ENCODE data around the gene P2RX7. TPM values are rescaled to one million over a fixed set of nuclear protein-coding genes. Genes with fewer than 3 reads are reported as not detected.

P2RX7 gene
- total RNA-seq, 2 donors from 2014 or later: 1.4 to 11.8 TPM

GRCh38 chr12:121209624-121210572 lies 77.2 kb downstream of the P2RX7 start, which contains the start of gene P2RX4:
P2RX4 (plus strand) TSS chr12:121210129; CDS start chr12:121210165, 36 bp downstream.
- H3K4me1 ChIP-seq (replicated peaks): no peaks in the 10 kb centered on the region
- peak; percentile 65 for DNase-seq (ENCODE audit: low spot score)
- peak within 1 kb of the TSS; percentile 84 to 91 for H3K27ac ChIP-seq
- H3K27me3 ChIP-seq (replicated peaks; ENCODE audit: insufficient read depth): no peaks in the 10 kb centered on the region
- H3K36me3 ChIP-seq: no peaks in the 10 kb centered on the region
- no peaks in the 10 kb centered on the region for H3K9me3 ChIP-seq
- 19% methylated on average over 35 of the region's 97 CpGs for WGBS
- TF ChIP-seq POLR2AphosphoS5 (IDR thresholded peaks at IDR 0.05): no peak
- TF ChIP-seq CTCF (IDR thresholded peaks at IDR 0.05): peak; percentile 19 to 34 (median 24)
- TF ChIP-seq POLR2A (IDR thresholded peaks at IDR 0.05): peak; percentile 87
- intact Hi-C loops (cut with DNase I): no loop called here
- H3K4me3 ChIP-seq: peak within 1 kb of the TSS; percentile 73 to 79

- H3K27me3 ChIP-seq (replicated peaks; ENCODE audit: insufficient read depth): no peaks in the 10 kb centered on the region
- intact Hi-C loops (cut with DNase I): no loop called here
- no peak for DNase-seq (ENCODE audit: low spot score)
- no peak overlapping the region for H3K27ac ChIP-seq
- 96% methylated on average over 5 of the region's 5 CpGs for WGBS
- H3K36me3 ChIP-seq: no peaks in the 10 kb centered on the region
- no peaks in the 10 kb centered on the region for H3K9me3 ChIP-seq
- no peaks in the 10 kb centered on the region for H3K4me1 ChIP-seq (replicated peaks)
- TF ChIP-seq CTCF (IDR thresholded peaks at IDR 0.05): no peak
- no peak for TF ChIP-seq POLR2A (IDR thresholded peaks at IDR 0.05)
- TF ChIP-seq POLR2AphosphoS5 (IDR thresholded peaks at IDR 0.05): no peak
- no peak overlapping the region for H3K4me3 ChIP-seq
These were observed 80.2 kb downstream of the P2RX7 start for GRCh38 chr12:121212875-121213274.

- Histone ChIP-seq H3K36me3 (no peaks in the 10 kb centered on the region), H3K4me3 (no peak overlapping the region), H3K9me3 (no peaks in the 10 kb centered on the region), H3K4me1 (replicated peaks) (no peaks in the 10 kb centered on the region), H3K27me3 (replicated peaks; ENCODE audit: insufficient read depth) (no peaks in the 10 kb centered on the region), H3K27ac (peak overlapping the region in 1 of 2 donors; percentile 14)
- no peak for DNase-seq (ENCODE audit: low spot score)
- TF ChIP-seq POLR2AphosphoS5 (IDR thresholded peaks at IDR 0.05): no peak
- TF ChIP-seq CTCF (IDR thresholded peaks at IDR 0.05): no peak
- no peak for TF ChIP-seq POLR2A (IDR thresholded peaks at IDR 0.05)
- 89% methylated on average over 11 of the region's 11 CpGs for WGBS
- intact Hi-C loops (cut with DNase I): no loop called here
These were observed 81.6 kb downstream of the P2RX7 start for GRCh38 chr12:121214166-121214777.

DNA sequence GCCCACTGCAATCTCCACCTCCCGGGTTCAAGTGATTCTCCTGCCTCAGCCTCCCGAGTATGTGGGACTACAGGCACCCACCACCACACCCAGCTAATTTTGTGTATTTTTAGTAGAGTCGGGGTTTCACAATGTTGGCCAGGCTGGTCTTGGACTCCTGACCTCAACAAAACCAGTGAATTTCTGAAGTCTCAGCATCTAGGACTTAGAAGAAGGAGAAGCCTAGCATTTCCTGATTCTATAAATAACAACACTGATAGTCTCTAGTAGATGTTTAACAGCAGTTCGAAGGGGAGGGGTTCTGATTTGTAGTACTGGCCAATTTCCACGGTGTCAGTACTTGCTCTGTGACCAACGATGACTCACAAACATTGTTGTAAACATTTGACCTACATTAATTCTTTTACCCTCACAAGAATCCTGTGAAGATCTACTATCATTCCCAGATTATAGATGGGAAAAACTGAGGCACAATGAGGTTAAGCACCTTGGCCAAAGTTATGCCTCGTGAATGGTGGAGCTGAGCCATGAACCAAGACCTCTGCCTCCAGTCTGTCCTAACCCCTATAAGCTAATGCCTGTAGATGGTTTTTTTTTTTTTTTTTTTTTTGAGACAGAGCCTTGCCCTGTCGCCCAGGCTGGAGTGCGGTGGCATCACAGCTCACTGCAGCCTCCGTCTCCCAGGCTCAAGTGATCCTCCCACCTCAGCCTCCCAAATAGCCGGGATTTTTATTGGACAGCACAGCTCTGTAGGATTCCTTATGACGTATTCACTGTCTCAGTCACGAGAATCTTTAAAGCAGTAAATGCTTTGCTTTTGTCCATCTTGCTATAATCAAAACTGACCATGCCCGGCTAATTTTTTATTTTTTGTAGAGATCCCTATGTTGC lies 82.4 kb downstream of the P2RX7 start:
- no peak for TF ChIP-seq POLR2A (IDR thresholded peaks at IDR 0.05)
- no peak for TF ChIP-seq CTCF (IDR thresholded peaks at IDR 0.05)
- no peak for TF ChIP-seq POLR2AphosphoS5 (IDR thresholded peaks at IDR 0.05)
- no peaks in the 10 kb centered on the region for H3K27me3 ChIP-seq (replicated peaks; ENCODE audit: insufficient read depth)
- no peaks in the 10 kb centered on the region for H3K9me3 ChIP-seq
- 69% methylated on average over 14 of the region's 14 CpGs for WGBS
- H3K4me3 ChIP-seq: no peak overlapping the region
- intact Hi-C loops (cut with DNase I): no loop called here
- H3K4me1 ChIP-seq (replicated peaks): no peaks in the 10 kb centered on the region
- no peaks in the 10 kb centered on the region for H3K36me3 ChIP-seq
- DNase-seq (ENCODE audit: low spot score): no peak
- peak overlapping the region in 1 of 2 donors; percentile 14 for H3K27ac ChIP-seq

Data from prostate gland (tissue), 2 donors.